Measurements from ENCODE around the gene DACT2. TPM values are rescaled to one million over a fixed set of nuclear protein-coding genes. Genes with fewer than 3 reads are reported as not detected.

Gene DACT2
- total and polyA plus RNA-seq, 2 experiments from 2014 or later: 0.32 to 0.71 TPM

- no peak for TF ChIP-seq CTCF (IDR thresholded peaks at IDR 0.05; ENCODE audit: low read depth, low read length)
- Histone ChIP-seq H3K36me3 (no peaks in the 10 kb centered on the region), H3K27ac (no peak overlapping the region), H3K9me3 (ENCODE audit: low read depth) (no peaks in the 10 kb centered on the region), H3K4me1 (ENCODE audit: low read depth) (no peaks in the 10 kb centered on the region), H3K4me3 (no peak overlapping the region), H3K27me3 (no peaks in the 10 kb centered on the region)
- no peak for DNase-seq (ENCODE audit: low read depth in 1 of 2, low spot score in 1 of 2)
Measured at GRCh38 chr6:168286116-168286515, 33.5 kb downstream of the DACT2 start.

- TF ChIP-seq CTCF (IDR thresholded peaks at IDR 0.05; ENCODE audit: low read depth, low read length): no peak
- DNase-seq (ENCODE audit: low read depth in 1 of 2, low spot score in 1 of 2): no peak
- Histone ChIP-seq H3K36me3 (no peaks in the 10 kb centered on the region), H3K9me3 (ENCODE audit: low read depth) (no peaks in the 10 kb centered on the region), H3K4me1 (ENCODE audit: low read depth) (no peaks in the 10 kb centered on the region), H3K4me3 (no peak overlapping the region), H3K27me3 (no peaks in the 10 kb centered on the region), H3K27ac (no peak overlapping the region)
Measured at GRCh38 chr6:168285456-168285855, 34.1 kb downstream of the DACT2 start.

GRCh38 chr6:168284187-168284586 is 35.4 kb downstream of the DACT2 start:
- no peaks in the 10 kb centered on the region for H3K36me3 ChIP-seq
- H3K27me3 ChIP-seq: no peaks in the 10 kb centered on the region
- H3K4me3 ChIP-seq: no peak overlapping the region
- H3K9me3 ChIP-seq (ENCODE audit: low read depth): no peaks in the 10 kb centered on the region
- DNase-seq (ENCODE audit: low read depth in 1 of 2, low spot score in 1 of 2): no peak
- H3K27ac ChIP-seq: no peak overlapping the region
- no peak for TF ChIP-seq CTCF (IDR thresholded peaks at IDR 0.05; ENCODE audit: low read depth, low read length)
- no peaks in the 10 kb centered on the region for H3K4me1 ChIP-seq (ENCODE audit: low read depth)

GRCh38 chr6:168283686-168284025 is 35.9 kb downstream of the DACT2 start:
- Histone ChIP-seq H3K4me1 (ENCODE audit: low read depth) (no peaks in the 10 kb centered on the region), H3K27me3 (no peaks in the 10 kb centered on the region), H3K9me3 (ENCODE audit: low read depth) (no peaks in the 10 kb centered on the region), H3K27ac (no peak overlapping the region), H3K36me3 (no peaks in the 10 kb centered on the region), H3K4me3 (no peak overlapping the region)
- TF ChIP-seq CTCF (IDR thresholded peaks at IDR 0.05; ENCODE audit: low read depth, low read length): no peak
- DNase-seq (ENCODE audit: low read depth in 1 of 2, low spot score in 1 of 2): no peak

GRCh38 chr6:168282985-168283685 is 36.4 kb downstream of the DACT2 start:
- no peak for DNase-seq (ENCODE audit: low read depth in 1 of 2, low spot score in 1 of 2)
- Histone ChIP-seq H3K36me3 (no peaks in the 10 kb centered on the region), H3K4me1 (ENCODE audit: low read depth) (no peaks in the 10 kb centered on the region), H3K4me3 (no peak overlapping the region), H3K9me3 (ENCODE audit: low read depth) (no peaks in the 10 kb centered on the region), H3K27me3 (no peaks in the 10 kb centered on the region), H3K27ac (no peak overlapping the region)
- no peak for TF ChIP-seq CTCF (IDR thresholded peaks at IDR 0.05; ENCODE audit: low read depth, low read length)
